ENCODE results near the gene MSRB1.

DNA sequence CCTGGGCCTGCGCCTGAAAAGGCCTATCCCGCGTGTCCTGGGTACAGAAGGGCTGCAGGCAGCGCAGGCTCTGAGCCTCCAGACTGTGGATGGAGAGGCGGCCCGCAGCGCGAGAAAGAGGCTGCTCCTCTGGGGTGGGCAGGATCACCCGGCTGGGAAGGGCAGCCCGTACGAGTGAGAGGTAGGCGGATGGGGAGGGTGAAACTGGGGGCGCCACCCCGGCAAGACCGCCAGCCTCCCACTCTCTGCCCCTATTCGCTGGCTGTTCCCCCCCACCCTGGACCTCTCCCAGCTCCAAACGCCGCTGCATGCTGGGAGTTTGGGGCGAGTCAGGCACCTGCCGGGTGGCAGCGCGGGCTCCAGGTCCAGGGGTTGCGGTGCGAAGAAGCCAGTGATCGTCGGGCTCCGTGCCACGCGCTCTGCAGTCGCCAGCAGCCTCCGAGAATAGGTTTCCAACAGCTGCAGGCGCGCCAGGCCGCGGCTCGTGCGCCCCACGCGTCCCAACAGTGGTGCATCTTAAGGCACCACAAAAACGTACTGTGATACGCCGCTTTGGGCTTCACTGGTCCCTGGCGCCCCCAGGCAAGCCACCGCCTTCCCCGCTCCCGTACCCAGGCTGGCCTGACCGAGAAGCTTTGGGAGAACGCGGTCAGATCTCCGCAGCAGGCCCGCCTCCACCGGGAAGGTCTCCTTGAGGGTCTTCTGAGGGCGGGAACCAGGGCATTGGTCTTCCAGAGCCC, 37.2 kb upstream of the MSRB1 start:
- no peak for TF ChIP-seq POLR2A (IDR thresholded peaks at IDR 0.05)
- TF ChIP-seq, protein P1, sequence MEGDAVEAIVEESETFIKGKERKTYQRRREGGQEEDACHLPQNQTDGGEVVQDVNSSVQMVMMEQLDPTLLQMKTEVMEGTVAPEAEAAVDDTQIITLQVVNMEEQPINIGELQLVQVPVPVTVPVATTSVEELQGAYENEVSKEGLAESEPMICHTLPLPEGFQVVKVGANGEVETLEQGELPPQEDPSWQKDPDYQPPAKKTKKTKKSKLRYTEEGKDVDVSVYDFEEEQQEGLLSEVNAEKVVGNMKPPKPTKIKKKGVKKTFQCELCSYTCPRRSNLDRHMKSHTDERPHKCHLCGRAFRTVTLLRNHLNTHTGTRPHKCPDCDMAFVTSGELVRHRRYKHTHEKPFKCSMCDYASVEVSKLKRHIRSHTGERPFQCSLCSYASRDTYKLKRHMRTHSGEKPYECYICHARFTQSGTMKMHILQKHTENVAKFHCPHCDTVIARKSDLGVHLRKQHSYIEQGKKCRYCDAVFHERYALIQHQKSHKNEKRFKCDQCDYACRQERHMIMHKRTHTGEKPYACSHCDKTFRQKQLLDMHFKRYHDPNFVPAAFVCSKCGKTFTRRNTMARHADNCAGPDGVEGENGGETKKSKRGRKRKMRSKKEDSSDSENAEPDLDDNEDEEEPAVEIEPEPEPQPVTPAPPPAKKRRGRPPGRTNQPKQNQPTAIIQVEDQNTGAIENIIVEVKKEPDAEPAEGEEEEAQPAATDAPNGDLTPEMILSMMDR (IDR thresholded peaks at IDR 0.05) = no peak
